GM23248 (cell line): ENCODE measurements around the gene MFSD11.

Source experiments
- EZH2 ChIP-seq: fragments of 200-600 bp; sonication (generic); IDR thresholded peaks from 2 replicates; pipeline ENCODE4 v1.6.1; 2018; ENCODE audit warnings: antibody characterized with exemption, mild to moderate bottlenecking; ENCODE audit not compliant: insufficient read depth, poor library complexity, severe bottlenecking
- EZH2phosphoT487 ChIP-seq: fragments of 200-600 bp; sonication (generic); IDR thresholded peaks from 2 replicates; pipeline ENCODE4 v1.6.1; 2018; ENCODE audit warnings: antibody characterized with exemption, moderate library complexity, mild to moderate bottlenecking, low read depth; ENCODE audit not compliant: insufficient read depth

GRCh38 chr17:76796081-76796480 lies 58.2 kb downstream of the MFSD11 start:
- TF ChIP-seq EZH2 (no peak), EZH2phosphoT487 (no peak)
